GM18909 (cell line): Measurements from ENCODE around the gene CALCR.
"Not testable (repeated sequence)": the region's sequence is repeated elsewhere in the genome, so short reads cannot be mapped to it uniquely, and the experiment has no call there.

Source experiments
- ATAC-seq: cut with Tn5 transposase; IDR thresholded peaks from one replicate; pipeline ENCODE4 v1.9.1; 2021; ENCODE audit warnings: mild to moderate bottlenecking; ENCODE audit not compliant: unreplicated experiment, poor library complexity

CALCR gene

DNA sequence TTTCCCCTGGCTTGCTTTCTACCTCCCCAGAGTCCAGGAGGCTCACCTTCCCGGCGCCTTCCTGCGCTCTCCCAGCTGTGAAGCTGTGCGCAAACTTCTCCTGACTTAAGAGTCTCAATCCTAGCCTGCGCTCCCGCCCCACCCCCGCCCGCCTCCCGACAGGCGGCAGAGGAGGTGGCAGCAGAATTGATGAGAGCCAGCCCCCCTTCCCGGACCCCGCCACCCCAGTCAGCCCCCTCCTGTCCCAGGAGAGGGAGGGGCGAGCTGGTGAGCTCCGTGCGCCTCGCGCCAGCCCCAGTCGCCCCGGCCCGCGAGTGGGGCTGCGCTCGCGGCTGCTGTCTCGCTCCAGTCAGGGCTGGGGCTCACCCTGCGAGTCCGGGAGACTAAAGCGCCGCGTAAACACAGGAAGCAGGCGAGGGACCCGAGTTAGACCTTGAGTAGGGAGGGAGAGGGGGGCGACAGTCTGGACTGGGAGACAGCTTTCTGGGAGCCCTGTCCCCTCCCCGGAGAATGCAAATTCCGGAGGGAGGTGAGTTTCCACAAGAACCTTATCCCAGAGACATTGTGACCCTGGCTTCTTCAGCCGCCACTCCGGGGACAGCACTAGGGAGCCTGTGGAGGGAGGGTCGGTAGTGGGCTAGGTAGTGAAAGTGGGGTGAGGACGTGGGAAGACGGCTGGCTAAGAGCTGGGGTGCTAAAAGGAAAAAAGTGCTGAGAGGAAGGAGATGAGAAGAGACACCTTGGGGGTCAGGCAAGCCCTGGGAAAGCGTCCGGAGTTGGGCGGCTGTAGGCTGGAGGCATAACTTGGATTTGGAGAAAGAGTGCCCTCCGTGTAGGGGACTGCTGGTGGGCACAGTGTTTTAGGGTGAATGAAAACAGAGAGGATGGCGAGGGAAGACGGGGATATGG, at the start of gene CALCR:
Gene CALCR (minus strand): TSS at position 79 of the 909 bp plus-strand sequence. CDS start 87,743 bp downstream, outside the sequence.
- no peak for ATAC-seq

- no peak for ATAC-seq
These were observed 49.3 kb upstream of the CALCR start for GRCh38 chr7:93623816-93624215.

DNA sequence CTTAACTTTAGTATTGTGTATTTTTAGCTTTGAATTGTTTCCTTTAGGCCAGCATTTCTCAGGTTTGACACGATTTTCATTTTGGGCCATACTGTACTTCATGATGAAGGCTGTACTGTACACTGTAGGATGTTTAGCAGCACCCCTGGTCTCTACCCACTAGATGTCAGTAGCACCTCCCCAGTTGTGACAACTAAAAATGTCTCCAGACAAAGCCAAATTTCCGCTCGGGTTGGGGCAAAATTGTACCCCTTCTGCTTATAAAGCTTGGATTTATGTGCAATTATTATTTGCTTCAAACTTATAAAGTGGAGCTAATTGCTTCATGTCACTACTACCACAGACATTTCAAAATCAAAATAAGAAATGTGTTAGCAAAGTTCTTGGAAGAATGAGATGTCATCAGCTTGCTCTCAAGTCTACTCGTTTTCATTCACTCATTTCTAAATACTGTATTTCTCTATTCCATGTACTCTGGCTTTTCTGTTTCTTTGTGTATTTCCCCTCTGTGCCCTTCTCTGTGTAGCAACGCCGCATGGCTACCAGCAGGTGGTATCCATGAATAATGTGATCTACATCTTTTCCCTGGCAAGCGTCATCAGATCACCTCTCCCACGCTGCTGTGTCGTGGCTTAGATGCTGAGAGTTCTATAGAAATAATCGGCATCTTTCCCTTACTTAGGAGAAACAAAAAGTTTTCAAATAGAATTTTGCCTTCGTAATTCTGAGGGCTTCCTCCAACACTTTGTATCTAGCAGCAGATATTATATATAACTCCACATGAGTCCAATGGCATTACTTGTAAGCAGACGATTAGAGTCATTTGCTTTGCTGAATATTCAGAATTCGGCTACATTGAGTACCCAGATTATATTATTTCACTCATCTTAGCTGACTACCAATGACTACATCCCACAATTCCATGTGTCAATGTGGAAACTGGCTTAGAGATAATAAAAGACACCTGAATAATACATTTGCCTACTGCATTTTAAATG, 47.8 kb upstream of the CALCR start:
- no peak for ATAC-seq

GRCh38 chr7:93620864-93621263, 46.3 kb upstream of the CALCR start:
- no peak for ATAC-seq

- no peak for ATAC-seq
These were observed 45.5 kb upstream of the CALCR start for GRCh38 chr7:93620057-93620456.

GRCh38 chr7:93601363-93601762, 26.8 kb upstream of the CALCR start:
- ATAC-seq: no peak

DNA sequence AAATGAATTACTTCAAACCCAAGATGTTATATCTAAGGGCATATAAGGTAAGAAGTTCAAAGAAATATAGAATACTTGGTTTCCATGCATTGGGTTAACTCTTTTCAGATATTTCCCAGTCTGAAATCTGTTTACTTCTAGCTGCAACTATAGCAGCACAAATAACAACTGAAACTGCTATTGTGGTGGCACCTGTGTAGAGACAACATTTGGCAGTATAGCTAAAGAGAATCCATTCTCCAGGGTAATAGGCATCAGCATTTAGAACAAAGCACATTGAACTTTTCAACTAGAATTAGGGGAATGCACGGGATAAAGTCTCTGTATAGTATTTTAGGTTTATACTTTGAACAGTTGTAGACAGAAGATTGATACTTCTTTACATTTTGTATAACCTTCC, 19.7 kb upstream of the CALCR start:
- no peak for ATAC-seq

DNA sequence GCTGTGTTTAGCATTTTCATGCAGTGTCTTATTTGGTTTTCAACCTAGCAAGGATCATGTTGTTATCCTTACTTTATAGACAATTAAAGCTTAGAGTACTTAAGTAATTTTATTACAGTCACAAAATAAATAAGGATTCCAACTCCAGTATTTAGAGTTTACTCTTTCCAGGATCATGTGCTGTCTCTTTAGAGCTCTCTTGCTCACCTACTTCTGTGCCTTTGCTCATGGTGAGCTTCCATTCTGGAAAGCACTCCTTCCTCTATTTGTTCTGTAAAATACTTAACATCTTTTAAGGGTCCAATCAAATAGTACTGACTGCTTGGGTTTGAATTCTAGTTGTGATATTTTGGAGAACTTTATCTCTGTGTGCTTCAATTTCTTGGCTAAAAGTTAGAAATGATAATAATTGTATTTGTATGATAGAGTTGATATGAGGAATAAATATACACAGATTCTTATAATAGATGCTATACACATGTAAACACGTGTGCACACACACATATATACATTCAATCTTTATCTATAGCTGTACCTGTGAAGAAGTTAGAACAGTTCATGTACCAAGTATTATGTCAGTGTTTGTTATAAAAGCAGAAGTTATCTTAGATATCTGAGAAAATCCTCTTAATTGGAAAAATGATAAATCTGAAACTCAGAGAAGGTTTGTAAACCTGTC, 18.2 kb upstream of the CALCR start:
- no peak for ATAC-seq

DNA sequence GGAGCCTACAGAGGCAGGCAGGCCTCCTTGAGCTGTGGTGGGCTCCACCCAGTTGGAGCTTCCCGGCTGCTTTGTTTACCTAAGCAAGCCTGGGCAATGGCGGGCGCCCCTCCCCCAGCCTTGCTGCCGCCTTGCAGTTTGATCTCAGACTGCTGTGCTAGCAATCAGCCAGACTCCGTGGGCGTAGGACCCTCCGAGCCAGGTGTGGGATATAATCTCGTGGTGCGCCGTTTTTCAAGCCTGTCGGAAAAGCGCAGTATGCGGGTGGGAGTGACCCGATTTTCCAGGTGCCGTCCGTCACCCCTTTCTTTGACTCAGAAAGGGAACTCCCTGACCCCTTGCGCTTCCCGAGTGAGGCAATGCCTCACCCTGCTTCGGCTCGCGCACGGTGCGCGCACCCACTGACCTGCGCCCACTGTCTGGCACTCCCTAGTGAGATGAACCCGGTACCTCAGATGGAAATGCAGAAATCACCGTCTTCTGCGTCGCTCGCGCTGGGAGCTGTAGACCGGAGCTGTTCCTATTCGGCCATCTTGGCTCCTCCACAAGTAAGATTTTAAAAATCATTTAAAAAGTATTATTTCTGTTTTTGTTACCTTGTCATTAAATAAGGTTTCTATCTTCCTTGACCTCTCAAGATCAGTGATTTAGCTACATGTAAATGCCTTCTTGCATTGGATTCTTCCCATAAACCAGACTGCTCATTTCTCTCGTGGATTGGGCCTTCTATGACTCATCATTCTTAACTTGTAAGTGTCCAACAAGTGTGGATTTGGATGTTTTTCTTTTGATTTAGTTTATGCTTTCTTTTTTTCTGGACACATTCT, 16.9 kb upstream of the CALCR start:
- not testable (repeated sequence) for ATAC-seq

- not testable (repeated sequence) for ATAC-seq
These were observed 11.9 kb upstream of the CALCR start for GRCh38 chr7:93586479-93586865.

DNA sequence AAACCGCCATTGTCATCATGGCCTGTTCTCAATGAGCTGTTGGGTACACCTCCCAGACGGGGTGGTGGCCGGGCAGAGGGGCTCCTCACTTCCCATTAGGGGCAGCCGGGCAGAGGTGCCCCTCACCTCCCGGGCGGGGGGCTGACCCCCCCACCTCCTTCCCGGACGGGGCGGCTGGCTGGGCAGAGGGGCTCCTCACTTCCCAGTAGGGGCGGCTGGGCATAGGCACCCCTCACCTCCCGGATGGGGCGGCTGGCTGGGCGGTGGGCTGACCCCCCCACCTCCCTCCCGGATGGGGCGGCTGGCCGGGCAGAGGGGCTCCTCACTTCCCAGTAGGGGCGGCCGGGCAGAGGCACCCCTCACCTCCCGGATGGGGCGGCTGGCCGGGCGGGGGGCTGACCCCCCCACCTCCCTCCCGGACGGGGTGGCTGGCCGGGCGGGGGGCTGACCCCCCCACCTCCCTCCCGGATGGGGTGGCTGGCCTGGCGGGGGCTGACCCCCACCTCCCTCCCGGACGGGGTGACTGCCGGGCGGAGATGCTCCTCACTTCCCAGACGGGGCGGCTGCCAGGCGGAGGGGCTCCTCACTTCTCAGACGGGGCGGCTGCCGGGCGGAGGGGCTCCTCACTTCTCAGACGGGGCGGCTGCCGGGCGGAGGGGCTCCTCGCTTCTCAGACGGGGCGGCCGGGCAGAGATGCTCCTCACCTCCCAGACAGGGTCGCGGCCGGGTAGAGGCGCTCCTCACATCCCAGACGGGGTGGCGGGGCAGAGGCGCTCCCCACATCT, 11.4 kb upstream of the CALCR start:
- ATAC-seq: not testable (repeated sequence)

GRCh38 chr7:93579431-93579830, 4.9 kb upstream of the CALCR start:
- no peak for ATAC-seq

DNA sequence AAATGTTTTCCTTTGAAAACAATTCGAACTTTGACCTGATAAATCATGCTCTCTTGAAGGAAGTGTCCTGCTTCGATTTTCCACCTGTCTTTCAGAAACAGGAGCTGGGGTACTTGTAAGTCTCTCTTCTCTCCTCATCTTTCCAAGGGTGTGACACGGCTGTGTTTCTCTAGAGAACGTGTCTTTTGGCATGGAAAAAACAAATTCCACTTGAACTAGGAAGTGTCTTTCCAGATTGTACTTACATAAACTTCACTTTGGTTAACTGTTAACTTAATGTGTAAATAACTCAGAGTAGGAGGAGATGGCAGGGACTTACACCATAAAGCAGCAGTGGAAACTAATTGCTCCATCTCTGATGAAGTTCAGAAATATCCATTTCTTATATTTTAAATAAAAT, 4.2 kb upstream of the CALCR start:
- ATAC-seq: no peak

GRCh38 chr7:93575555-93576399, 1.3 kb upstream of the CALCR start:
- no peak for ATAC-seq

- no peak for ATAC-seq
These were observed 267 bp downstream of the CALCR start for GRCh38 chr7:93574269-93574645.

- ATAC-seq: no peak
These were observed 5.3 kb downstream of the CALCR start for GRCh38 chr7:93569189-93569588.

DNA sequence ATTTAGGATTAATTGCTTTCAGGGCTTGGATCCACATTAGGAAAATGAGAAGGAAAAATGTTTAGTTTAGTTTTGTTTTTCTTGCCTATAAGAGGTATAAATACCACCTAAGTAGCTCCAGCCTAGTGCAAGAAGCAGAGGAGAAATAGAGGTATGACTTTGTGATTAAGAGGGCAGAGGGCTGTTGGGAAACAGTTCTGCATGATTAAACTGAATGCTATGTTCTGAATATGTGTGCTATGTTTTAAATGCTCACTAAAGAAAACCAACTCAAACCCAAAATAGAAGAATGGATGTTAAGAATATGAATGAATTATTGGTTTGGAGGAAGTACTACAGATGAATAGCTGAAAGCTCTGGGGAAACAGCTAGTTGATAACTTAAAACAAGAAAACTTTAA, 7.6 kb downstream of the CALCR start:
- ATAC-seq: no peak

DNA sequence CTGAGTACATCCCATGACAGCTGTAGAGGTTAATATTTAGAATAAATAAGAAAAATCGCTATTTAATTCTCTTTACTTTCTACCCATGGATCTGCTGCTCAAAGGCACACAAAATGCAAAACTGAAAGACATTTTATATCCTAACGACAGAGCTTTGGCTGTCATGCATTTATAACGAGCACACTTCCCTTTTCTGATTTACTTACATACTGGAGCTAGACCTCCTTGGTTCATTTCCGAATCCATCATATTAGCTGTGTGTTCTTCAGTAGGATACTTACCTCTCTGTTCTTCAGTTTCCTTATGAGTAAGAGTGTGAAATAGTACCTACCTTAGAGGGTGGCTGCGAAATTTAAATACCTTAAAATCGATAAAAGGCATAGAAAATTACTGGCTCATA, 10.9 kb downstream of the CALCR start:
- no peak for ATAC-seq
